ENCODE data around the gene RRAS2. TPM values are rescaled to one million over a fixed set of nuclear protein-coding genes. Genes with fewer than 3 reads are reported as not detected.

RRAS2 gene
- total and polyA plus RNA-seq, 10 of the 15 experiments (the other 5 are each of a cell fraction or from before 2014, with no cell fraction given), result 26.9 to 72.4 (median 45.4) TPM

- no peaks in the 10 kb centered on the region for H4K20me1 ChIP-seq (ENCODE audit: control insufficient read depth, insufficient read depth)
- peak; percentile 61 for ATAC-seq
- H3K4me1 ChIP-seq (ENCODE audit: control insufficient read depth, insufficient read depth, low read length), result peaks cover 55% of the 10 kb centered on the region
- ChIA-PET SMC1A (ENCODE audit: uncharacterized antibody, unreplicated experiment) (interaction anchor here (0.8 to 8.2 kb wide), 29 partner anchors 6 to 352 kb away, joined by 3 to 53 read pairs (median 8); partner anchors contain the start of gene RRAS2), CTCF (interaction anchor here (0.7 to 15.6 kb wide), 26 partner anchors 8 to 192 kb away, joined by 3 to 271 read pairs (median 6); partner anchors contain the start of gene COPB1), RAD21 (ENCODE audit: unreplicated experiment) (interaction anchor here (0.9 to 2.8 kb wide), 23 partner anchors 9 to 465 kb away, joined by 3 to 26 read pairs (median 5); no protein-coding TSS in a partner anchor), POLR2A (interaction anchor here (0.6 to 2.5 kb wide), 10 partner anchors 11 to 640 kb away, joined by 3 to 9 read pairs (median 4); partner anchors contain the start of gene FAR1)
- in situ Hi-C loops (cut with MboI), result no loop called here
- peaks cover 84% of the 10 kb centered on the region for H3K79me2 ChIP-seq (ENCODE audit: control insufficient read depth, insufficient read depth, low read length)
- BruUV-seq (replicated peaks), result no TSS peak
- DNase-seq (ENCODE audit: low read depth, low spot score), result no peak
- H3K9ac ChIP-seq (ENCODE audit: control insufficient read depth, insufficient read depth, low read length), result peak overlapping the region; percentile 5; the same call in 1 of the 2 replicates
- 0% methylated on average over 1 of the region's 1 CpG for WGBS (ENCODE audit: insufficient coverage, insufficient replicate concordance, low lambda C conversion rate, missing lambda C conversion rate)
- H3K4me3 ChIP-seq, result peak overlapping the region; percentile 6; the same call in 1 of the 2 replicates
- intact Hi-C loops (cut with micrococcal nuclease; ENCODE audit: unreplicated experiment), result loop anchor here (2.0 kb wide), 1 partner anchor 50 kb away; the partner anchor contains the start of gene RRAS2
- no peak overlapping the region for H2AFZ ChIP-seq (ENCODE audit: control insufficient read depth, low read depth, low read length)
- H3K4me2 ChIP-seq (ENCODE audit: control insufficient read depth, insufficient read depth), result peak overlapping the region; percentile 32
- H3K27me3 ChIP-seq (replicated peaks in 1 of 2; ENCODE audit: control insufficient read depth in 2 of 2, insufficient read depth in 2 of 2, low read length in 1 of 2), result no peaks in the 10 kb centered on the region
- H3K27ac ChIP-seq (ENCODE audit: control insufficient read depth, insufficient read depth), result peak overlapping the region; percentile 64
- no peaks in the 10 kb centered on the region for H3K36me3 ChIP-seq (ENCODE audit: control insufficient read depth in 2 of 2, insufficient read depth in 2 of 2, low read length in 1 of 2)
- H3K9me3 ChIP-seq (replicated peaks; ENCODE audit: control insufficient read depth, insufficient read depth, low read length), result no peaks in the 10 kb centered on the region
- FAIRE-seq, result peak; percentile 31
- TF ChIP-seq CUX1 (IDR thresholded peaks at IDR 0.05; ENCODE audit: insufficient replicate concordance, low read depth, low read length) (peak; percentile 40), CHD2 (IDR thresholded peaks at IDR 0.05; ENCODE audit: borderline replicate concordance, low read depth, low read length) (peak; percentile 36; the same call in 1 of the 2 replicates), SKIL (IDR thresholded peaks at IDR 0.05; ENCODE audit: low read depth, poor library complexity, severe bottlenecking) (peak; percentile 64), ZNF384 (IDR thresholded peaks at IDR 0.05; ENCODE audit: borderline replicate concordance, low read depth, low read length) (no peak), HDAC6 (IDR thresholded peaks at IDR 0.05; ENCODE audit: unreplicated experiment) (no peak), ATF3 (IDR thresholded peaks at IDR 0.05; ENCODE audit: borderline replicate concordance, extremely low read depth, low read depth, low read length) (no peak), ETV6 (conservative IDR thresholded peaks at IDR 0.05 in 1 of 2, IDR thresholded peaks at IDR 0.05 in 1 of 2; ENCODE audit: borderline replicate concordance in 1 of 2, low read depth in 1 of 2) (peak in 1 of 2 experiments; percentile 91; a peak in 3 of 4 replicates), RAD51 (IDR thresholded peaks at IDR 0.05) (peak; percentile 40; the same call in 1 of the 2 replicates), BMI1 (IDR thresholded peaks at IDR 0.05; ENCODE audit: borderline replicate concordance) (peak; percentile 29; the same call in 1 of the 2 replicates), CBFB (IDR thresholded peaks at IDR 0.05; ENCODE audit: low read depth) (no peak), JUNB (IDR thresholded peaks at IDR 0.05) (no peak), SMC3 (IDR thresholded peaks at IDR 0.05; ENCODE audit: borderline replicate concordance, low read length) (no peak), SMARCA5 (IDR thresholded peaks at IDR 0.05) (peak; percentile 9; the same call in 1 of the 2 replicates), ZNF217 (IDR thresholded peaks at IDR 0.05) (peak; percentile 56; the same call in 1 of the 2 replicates), DPF2 (IDR thresholded peaks at IDR 0.05) (peak; percentile 47; the same call in 1 of the 2 replicates), CHD1 (IDR thresholded peaks at IDR 0.05; ENCODE audit: low read depth, low read length) (no peak)
These were observed 50.0 kb downstream of the RRAS2 start for GRCh38 chr11:14308897-14309387.
